ENCODE data around the gene ZNF627.

The ZNF627 gene

GRCh38 chr19:11551603-11552235 is 45.6 kb upstream of the ZNF627 start:
- no peak overlapping the region for H3K27ac ChIP-seq (ENCODE audit: poor library complexity, severe bottlenecking)
- TF ChIP-seq CTCF (IDR thresholded peaks at IDR 0.05; ENCODE audit: poor library complexity, severe bottlenecking), result peak; percentile 16
- ATAC-seq (ENCODE audit: low read depth) (peak; percentile 33; the same call in 2 of the 3 replicates), DNase-seq (ENCODE audit: low spot score) (no peak)
- H3K27me3 ChIP-seq (ENCODE audit: insufficient read depth, poor library complexity, severe bottlenecking), result no peaks in the 10 kb centered on the region
- no peaks in the 10 kb centered on the region for H3K9me3 ChIP-seq (ENCODE audit: severe bottlenecking)
- peaks cover 15% of the 10 kb centered on the region for H3K36me3 ChIP-seq (ENCODE audit: low read depth)
- H3K4me1 ChIP-seq (ENCODE audit: insufficient read depth, poor library complexity, severe bottlenecking), result no peaks in the 10 kb centered on the region
- no peak overlapping the region for H3K4me3 ChIP-seq (ENCODE audit: severe bottlenecking)

GRCh38 chr19:11552666-11553372 is 44.5 kb upstream of the ZNF627 start:
- Histone ChIP-seq H3K4me3 (ENCODE audit: severe bottlenecking) (no peak overlapping the region), H3K27ac (ENCODE audit: poor library complexity, severe bottlenecking) (no peak overlapping the region), H3K27me3 (ENCODE audit: insufficient read depth, poor library complexity, severe bottlenecking) (no peaks in the 10 kb centered on the region), H3K36me3 (ENCODE audit: low read depth) (peaks cover 15% of the 10 kb centered on the region), H3K9me3 (ENCODE audit: severe bottlenecking) (no peaks in the 10 kb centered on the region), H3K4me1 (ENCODE audit: insufficient read depth, poor library complexity, severe bottlenecking) (no peaks in the 10 kb centered on the region)
- DNase-seq (ENCODE audit: low spot score) (no peak), ATAC-seq (ENCODE audit: low read depth) (no peak)
- TF ChIP-seq CTCF (IDR thresholded peaks at IDR 0.05; ENCODE audit: poor library complexity, severe bottlenecking), result no peak

GRCh38 chr19:11554160-11554559 is 43.1 kb upstream of the ZNF627 start:
- DNase-seq (ENCODE audit: low spot score) (no peak), ATAC-seq (ENCODE audit: low read depth) (no peak)
- Histone ChIP-seq H3K9me3 (ENCODE audit: severe bottlenecking) (no peaks in the 10 kb centered on the region), H3K4me1 (ENCODE audit: insufficient read depth, poor library complexity, severe bottlenecking) (no peaks in the 10 kb centered on the region), H3K36me3 (ENCODE audit: low read depth) (peaks cover 15% of the 10 kb centered on the region), H3K27ac (ENCODE audit: poor library complexity, severe bottlenecking) (no peak overlapping the region), H3K27me3 (ENCODE audit: insufficient read depth, poor library complexity, severe bottlenecking) (no peaks in the 10 kb centered on the region), H3K4me3 (ENCODE audit: severe bottlenecking) (no peak overlapping the region)
- no peak for TF ChIP-seq CTCF (IDR thresholded peaks at IDR 0.05; ENCODE audit: poor library complexity, severe bottlenecking)

- no peak for ATAC-seq (ENCODE audit: low read depth)
- peaks cover 15% of the 10 kb centered on the region for H3K36me3 ChIP-seq (ENCODE audit: low read depth)
Observed at GRCh38 chr19:11555246-11555645, 42.0 kb upstream of the ZNF627 start.

More at GRCh38 chr19:11555246-11555645, 42.0 kb upstream of the ZNF627 start:
- TF ChIP-seq CTCF (IDR thresholded peaks at IDR 0.05; ENCODE audit: poor library complexity, severe bottlenecking), result no peak
- no peaks in the 10 kb centered on the region for H3K27me3 ChIP-seq (ENCODE audit: insufficient read depth, poor library complexity, severe bottlenecking)
- no peak overlapping the region for H3K27ac ChIP-seq (ENCODE audit: poor library complexity, severe bottlenecking)
- no peak overlapping the region for H3K4me3 ChIP-seq (ENCODE audit: severe bottlenecking)
- peaks cover 3% of the 10 kb centered on the region for H3K4me1 ChIP-seq (ENCODE audit: insufficient read depth, poor library complexity, severe bottlenecking)
- DNase-seq (ENCODE audit: low spot score), result no peak
- no peaks in the 10 kb centered on the region for H3K9me3 ChIP-seq (ENCODE audit: severe bottlenecking)

Measured in RWPE2 (cell line).